ENCODE measurements around the gene UTP18. TPM values are rescaled to one million over a fixed set of nuclear protein-coding genes. Genes with fewer than 3 reads are reported as not detected.

The UTP18 gene
- total RNA-seq, 1 experiment from 2014 or later = 68.8 TPM

DNA sequence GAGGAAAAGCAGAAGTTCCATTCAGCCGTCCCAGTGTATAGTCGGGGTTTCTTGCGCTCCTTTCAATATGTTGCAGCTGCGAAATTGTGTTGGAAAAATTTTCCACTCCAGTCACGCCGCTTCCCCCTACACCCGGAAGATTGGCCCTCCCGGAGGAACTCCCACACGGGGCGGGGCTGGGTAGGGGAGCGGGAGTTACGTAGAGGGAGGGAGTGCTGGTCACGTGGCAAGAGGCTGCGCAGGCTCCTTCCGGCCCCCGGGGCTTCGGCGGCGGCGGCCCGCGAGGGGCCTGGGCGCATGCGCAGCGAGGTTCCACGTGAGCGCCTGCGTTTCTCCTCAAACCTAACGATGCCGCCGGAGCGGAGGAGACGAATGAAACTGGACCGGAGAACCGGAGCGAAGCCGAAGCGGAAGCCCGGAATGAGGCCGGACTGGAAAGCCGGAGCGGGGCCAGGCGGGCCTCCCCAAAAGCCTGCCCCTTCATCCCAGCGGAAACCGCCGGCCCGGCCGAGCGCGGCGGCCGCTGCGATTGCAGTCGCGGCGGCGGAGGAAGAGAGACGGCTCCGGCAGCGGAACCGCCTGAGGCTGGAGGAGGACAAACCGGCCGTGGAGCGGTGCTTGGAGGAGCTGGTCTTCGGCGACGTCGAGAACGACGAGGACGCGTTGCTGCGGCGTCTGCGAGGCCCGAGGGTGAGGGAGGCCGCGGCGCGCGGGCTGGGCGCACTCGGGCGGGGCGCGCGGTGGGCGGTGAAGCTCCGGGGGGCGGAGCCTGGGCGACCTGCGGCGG lies at the start of gene UTP18 (continued):
- no peak for TF ChIP-seq ATF1 (CRISPR knock-in tag; IDR thresholded peaks at IDR 0.05)
- TF ChIP-seq OVOL2 (CRISPR knock-in tag; IDR thresholded peaks at IDR 0.05; ENCODE audit: borderline replicate concordance) = no peak
- no peak for TF ChIP-seq NFATC4 (CRISPR knock-in tag; IDR thresholded peaks at IDR 0.05)
- no peak; the same call in 1 of the 2 replicates for TF ChIP-seq NFYB (CRISPR knock-in tag; conservative IDR thresholded peaks at IDR 0.05; ENCODE audit: low read depth)
- peak; percentile 59 for TF ChIP-seq SP1 (CRISPR knock-in tag; conservative IDR thresholded peaks at IDR 0.05)
- TF ChIP-seq, protein P1, sequence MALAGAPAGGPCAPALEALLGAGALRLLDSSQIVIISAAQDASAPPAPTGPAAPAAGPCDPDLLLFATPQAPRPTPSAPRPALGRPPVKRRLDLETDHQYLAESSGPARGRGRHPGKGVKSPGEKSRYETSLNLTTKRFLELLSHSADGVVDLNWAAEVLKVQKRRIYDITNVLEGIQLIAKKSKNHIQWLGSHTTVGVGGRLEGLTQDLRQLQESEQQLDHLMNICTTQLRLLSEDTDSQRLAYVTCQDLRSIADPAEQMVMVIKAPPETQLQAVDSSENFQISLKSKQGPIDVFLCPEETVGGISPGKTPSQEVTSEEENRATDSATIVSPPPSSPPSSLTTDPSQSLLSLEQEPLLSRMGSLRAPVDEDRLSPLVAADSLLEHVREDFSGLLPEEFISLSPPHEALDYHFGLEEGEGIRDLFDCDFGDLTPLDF (CRISPR knock-in tag; IDR thresholded peaks at IDR 0.05) = peak; percentile 49; the same call in 1 of the 2 replicates
- no peak for TF ChIP-seq GRHL2 (CRISPR knock-in tag; IDR thresholded peaks at IDR 0.05; ENCODE audit: insufficient replicate concordance, severe bottlenecking)
- no peak for TF ChIP-seq HMGA2 (CRISPR knock-in tag; IDR thresholded peaks at IDR 0.05)

DNA sequence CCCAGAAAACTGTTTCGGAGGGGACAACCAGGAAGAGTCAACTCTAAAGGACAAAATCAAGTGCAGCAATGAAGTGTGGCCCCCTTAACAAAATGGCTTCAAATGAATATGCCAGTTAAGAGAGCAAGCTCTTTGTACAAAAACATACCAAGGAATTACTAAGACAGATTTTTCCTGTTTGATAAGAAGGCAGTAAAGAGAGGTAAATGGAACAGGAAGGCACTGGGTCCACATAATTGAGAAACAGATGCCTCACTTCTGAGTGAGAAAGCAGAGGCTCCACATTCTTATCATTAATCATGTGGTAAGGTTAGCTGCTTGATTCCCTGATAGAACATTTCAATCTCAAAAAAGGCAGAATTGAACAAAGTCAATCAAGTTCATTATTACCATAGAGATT lies 45.4 kb upstream of the UTP18 start:
- CTCF ChIA-PET = no interaction called here

More for the DNA sequence above, 45.4 kb upstream of the UTP18 start:
- Mint-ChIP-seq H3K9me3 (no peaks in the 10 kb centered on the region), H3K36me3 (peaks cover 63% of the 10 kb centered on the region), H3K27ac (no peak overlapping the region), H3K27me3 (ENCODE audit: low read depth) (no peaks in the 10 kb centered on the region), H3K4me3 (no peak overlapping the region), H3K4me1 (no peaks in the 10 kb centered on the region)
- no peak for ATAC-seq
- no peak for DNase-seq (ENCODE audit: low spot score)
- no peak for TF ChIP-seq TCF7 (CRISPR knock-in tag; IDR thresholded peaks at IDR 0.05; ENCODE audit: low read depth)
- no peak for TF ChIP-seq FOXJ3 (CRISPR knock-in tag; IDR thresholded peaks at IDR 0.05; ENCODE audit: borderline replicate concordance)
- TF ChIP-seq, protein P2, sequence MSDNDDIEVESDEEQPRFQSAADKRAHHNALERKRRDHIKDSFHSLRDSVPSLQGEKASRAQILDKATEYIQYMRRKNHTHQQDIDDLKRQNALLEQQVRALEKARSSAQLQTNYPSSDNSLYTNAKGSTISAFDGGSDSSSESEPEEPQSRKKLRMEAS (CRISPR knock-in tag; IDR thresholded peaks at IDR 0.05) = no peak
- TF ChIP-seq, protein P3, sequence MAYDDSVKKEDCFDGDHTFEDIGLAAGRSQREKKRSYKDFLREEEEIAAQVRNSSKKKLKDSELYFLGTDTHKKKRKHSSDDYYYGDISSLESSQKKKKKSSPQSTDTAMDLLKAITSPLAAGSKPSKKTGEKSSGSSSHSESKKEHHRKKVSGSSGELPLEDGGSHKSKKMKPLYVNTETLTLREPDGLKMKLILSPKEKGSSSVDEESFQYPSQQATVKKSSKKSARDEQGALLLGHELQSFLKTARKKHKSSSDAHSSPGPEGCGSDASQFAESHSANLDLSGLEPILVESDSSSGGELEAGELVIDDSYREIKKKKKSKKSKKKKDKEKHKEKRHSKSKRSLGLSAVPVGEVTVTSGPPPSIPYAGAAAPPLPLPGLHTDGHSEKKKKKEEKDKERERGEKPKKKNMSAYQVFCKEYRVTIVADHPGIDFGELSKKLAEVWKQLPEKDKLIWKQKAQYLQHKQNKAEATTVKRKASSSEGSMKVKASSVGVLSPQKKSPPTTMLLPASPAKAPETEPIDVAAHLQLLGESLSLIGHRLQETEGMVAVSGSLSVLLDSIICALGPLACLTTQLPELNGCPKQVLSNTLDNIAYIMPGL (CRISPR knock-in tag; IDR thresholded peaks at IDR 0.05) = no peak
- no peak for TF ChIP-seq SMAD4 (CRISPR knock-in tag; IDR thresholded peaks at IDR 0.05)
- no peak for TF ChIP-seq NR1H2 (CRISPR knock-in tag; IDR thresholded peaks at IDR 0.05)
- TF ChIP-seq, protein P4, sequence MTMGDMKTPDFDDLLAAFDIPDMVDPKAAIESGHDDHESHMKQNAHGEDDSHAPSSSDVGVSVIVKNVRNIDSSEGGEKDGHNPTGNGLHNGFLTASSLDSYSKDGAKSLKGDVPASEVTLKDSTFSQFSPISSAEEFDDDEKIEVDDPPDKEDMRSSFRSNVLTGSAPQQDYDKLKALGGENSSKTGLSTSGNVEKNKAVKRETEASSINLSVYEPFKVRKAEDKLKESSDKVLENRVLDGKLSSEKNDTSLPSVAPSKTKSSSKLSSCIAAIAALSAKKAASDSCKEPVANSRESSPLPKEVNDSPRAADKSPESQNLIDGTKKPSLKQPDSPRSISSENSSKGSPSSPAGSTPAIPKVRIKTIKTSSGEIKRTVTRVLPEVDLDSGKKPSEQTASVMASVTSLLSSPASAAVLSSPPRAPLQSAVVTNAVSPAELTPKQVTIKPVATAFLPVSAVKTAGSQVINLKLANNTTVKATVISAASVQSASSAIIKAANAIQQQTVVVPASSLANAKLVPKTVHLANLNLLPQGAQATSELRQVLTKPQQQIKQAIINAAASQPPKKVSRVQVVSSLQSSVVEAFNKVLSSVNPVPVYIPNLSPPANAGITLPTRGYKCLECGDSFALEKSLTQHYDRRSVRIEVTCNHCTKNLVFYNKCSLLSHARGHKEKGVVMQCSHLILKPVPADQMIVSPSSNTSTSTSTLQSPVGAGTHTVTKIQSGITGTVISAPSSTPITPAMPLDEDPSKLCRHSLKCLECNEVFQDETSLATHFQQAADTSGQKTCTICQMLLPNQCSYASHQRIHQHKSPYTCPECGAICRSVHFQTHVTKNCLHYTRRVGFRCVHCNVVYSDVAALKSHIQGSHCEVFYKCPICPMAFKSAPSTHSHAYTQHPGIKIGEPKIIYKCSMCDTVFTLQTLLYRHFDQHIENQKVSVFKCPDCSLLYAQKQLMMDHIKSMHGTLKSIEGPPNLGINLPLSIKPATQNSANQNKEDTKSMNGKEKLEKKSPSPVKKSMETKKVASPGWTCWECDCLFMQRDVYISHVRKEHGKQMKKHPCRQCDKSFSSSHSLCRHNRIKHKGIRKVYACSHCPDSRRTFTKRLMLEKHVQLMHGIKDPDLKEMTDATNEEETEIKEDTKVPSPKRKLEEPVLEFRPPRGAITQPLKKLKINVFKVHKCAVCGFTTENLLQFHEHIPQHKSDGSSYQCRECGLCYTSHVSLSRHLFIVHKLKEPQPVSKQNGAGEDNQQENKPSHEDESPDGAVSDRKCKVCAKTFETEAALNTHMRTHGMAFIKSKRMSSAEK (CRISPR knock-in tag; IDR thresholded peaks at IDR 0.05; ENCODE audit: borderline replicate concordance) = no peak
- no peak for TF ChIP-seq ZNF138 (CRISPR knock-in tag; conservative IDR thresholded peaks at IDR 0.05)
- TF ChIP-seq ZBTB21 (CRISPR knock-in tag; IDR thresholded peaks at IDR 0.05; ENCODE audit: borderline replicate concordance) = no peak
- POLR2A ChIA-PET = interaction anchor here (1.0 kb wide), 1 partner anchor 12 kb away, joined by 3 read pairs; no protein-coding TSS in a partner anchor
